OCI-LY3 (cell line): ENCODE data around the gene RTP4.
A peak's percentile ranks its signal among the peaks of the same experiment; 100 is the strongest.

Source experiments
- CTCF ChIP-seq: fragments of 200-600, 300-600 bp; sonication (generic); IDR thresholded peaks from 2 replicates; pipeline ENCODE4 v1.5.1; 2014; ENCODE audit warnings: antibody characterized with exemption, low read length, low read depth
- EZH2phosphoT487 ChIP-seq: fragments of 200-600 bp; shearing (Covaris generic); IDR thresholded peaks from 2 replicates; pipeline ENCODE4 v1.6.1; 2018; ENCODE audit warnings: antibody characterized with exemption, mixed run types, low read depth

GRCh38 chr3:187319699-187320302 lies 48.4 kb upstream of the RTP4 start:
- TF ChIP-seq CTCF = peak; percentile 96
- TF ChIP-seq EZH2phosphoT487 = no peak
